Peyer's patch (tissue), 4 donors: ENCODE results near the gene ZNF708. TPM values are rescaled to one million over a fixed set of nuclear protein-coding genes. Genes with fewer than 3 reads are reported as not detected.
"Not testable (repeated sequence)": the region's sequence is repeated elsewhere in the genome, so short reads cannot be mapped to it uniquely, and the experiment has no call there.

Experiments used
- DNase-seq, 3 donors: peaks; one replicate each; pipeline ENCODE4 v3.0.0-alpha.2; 2017 to 2019
- H3K27ac ChIP-seq, 4 donors: fragments of 200-600 bp; sonication (generic); one replicate each; pipeline ENCODE4 v1.5.1; 2016 to 2019
- H3K27me3 ChIP-seq, 2 donors: fragments of 200-600 bp; sonication (generic); one replicate each; pipeline ENCODE4 v1.5.1; 2019
- H3K36me3 ChIP-seq, 3 donors: fragments of 200-600 bp; sonication (generic); one replicate each; pipeline ENCODE4 v1.5.1; 2016 to 2019
- H3K4me1 ChIP-seq, 4 donors: fragments of 200-600 bp; sonication (generic); one replicate each; pipeline ENCODE4 v1.5.1; 2016 to 2019
- H3K4me3 ChIP-seq, 4 donors: fragments of 200-600 bp; sonication (generic); 1 replicate in 3 of 4; 2 replicates in 1 of 4; pipeline ENCODE4 v1.5.1; 2016 to 2019; ENCODE audit warnings: mild to moderate bottlenecking in 1 of 4
- H3K9me3 ChIP-seq, 4 donors: fragments of 200-600 bp; sonication (generic); one replicate each; pipeline ENCODE4 v1.5.1; 2016 to 2019; ENCODE audit warnings: mild to moderate bottlenecking in 1 of 4
- CTCF ChIP-seq, 6 experiments: fragments of 450-650 bp in 4 of 6; fragments of 200-600 bp in 2 of 6; sonication (generic) in 1 of 6; IDR thresholded peaks; one replicate each; pipeline ENCODE4 v1.5.1; 2017 to 2019; ENCODE audit warnings: antibody characterized with exemption in 6 of 6, mild to moderate bottlenecking in 3 of 6, moderate library complexity in 1 of 6
- POLR2A ChIP-seq, 2 donors: fragments of 450-650 bp; IDR thresholded peaks; one replicate each; pipeline ENCODE4 v1.5.1; 2017; ENCODE audit warnings: antibody characterized with exemption in 2 of 2, mild to moderate bottlenecking in 2 of 2, moderate library complexity in 2 of 2
- total RNA-seq, 4 donors: library from RNA; depleted of rRNA; stranded (reverse); fragments of >200 nt; gene quantifications; one replicate each; pipeline ENCODE4 v1.1.0, GENCODE V29; 2016

ZNF708 gene
- total RNA-seq = 10 to 100 TPM; 13.1 to 20.6 (median 17.5) TPM

- TF ChIP-seq CTCF (IDR thresholded peaks at IDR 0.05) (no peak), POLR2A (IDR thresholded peaks at IDR 0.05) (peak; percentile 78 to 84)
Observed at GRCh38 chr19:21328885-21329605, at the start of gene ZNF708. Gene ZNF708, minus strand, starts transcription at chr19:21329410. Its CDS starts 198 bp downstream, at chr19:21329212.

GRCh38 chr19:21362291-21362690 is 33.1 kb upstream of the ZNF708 start:
- Histone ChIP-seq H3K4me1 (no peaks in the 10 kb centered on the region), H3K36me3 (peaks cover 0 to 13% (median 0%) of the 10 kb centered on the region in 3 donors), H3K27ac (no peak overlapping the region), H3K9me3 (no peaks in the 10 kb centered on the region), H3K27me3 (no peaks in the 10 kb centered on the region), H3K4me3 (no peak overlapping the region)
- DNase-seq = no peak
- TF ChIP-seq POLR2A (IDR thresholded peaks at IDR 0.05) (no peak), CTCF (IDR thresholded peaks at IDR 0.05) (no peak)

More at GRCh38 chr19:21328885-21329605, at the start of gene ZNF708:
- no peaks in the 10 kb centered on the region for H3K27me3 ChIP-seq
- peaks cover 0 to 6% (median 0%) of the 10 kb centered on the region in 4 donors for H3K9me3 ChIP-seq
- H3K4me3 ChIP-seq = peak within 1 kb of the TSS; percentile 62 to 93 (median 66)
- peak within 1 kb of the TSS; percentile 85 to 98 (median 95) for H3K27ac ChIP-seq
- peak; percentile 86 to 95 (median 88) for DNase-seq
- peaks cover 0 to 16% (median 2%) of the 10 kb centered on the region in 4 donors for H3K4me1 ChIP-seq
- peaks cover 0 to 15% (median 0%) of the 10 kb centered on the region in 3 donors for H3K36me3 ChIP-seq

GRCh38 chr19:21358768-21359451 is 29.7 kb upstream of the ZNF708 start, which contains the start of gene ZNF738:
Gene ZNF738, plus strand, starts transcription at chr19:21359000. Its CDS starts 141 bp downstream, at chr19:21359141.
- Histone ChIP-seq H3K27me3 (no peaks in the 10 kb centered on the region), H3K27ac (peak within 1 kb of the TSS; percentile 67 to 86 (median 80)), H3K9me3 (no peaks in the 10 kb centered on the region), H3K36me3 (peaks cover 0 to 10% (median 0%) of the 10 kb centered on the region in 3 donors), H3K4me1 (no peaks in the 10 kb centered on the region), H3K4me3 (peak within 1 kb of the TSS; percentile 60 to 85 (median 74))
- peak; percentile 88 to 96 (median 88) for DNase-seq
- peak in 1 of 2 donors; percentile 26 for TF ChIP-seq POLR2A (IDR thresholded peaks at IDR 0.05)
- TF ChIP-seq CTCF (IDR thresholded peaks at IDR 0.05) = no peak

GRCh38 chr19:21352830-21353229 is 23.6 kb upstream of the ZNF708 start:
- Histone ChIP-seq H3K4me3 (no peak overlapping the region), H3K27ac (no peak overlapping the region), H3K4me1 (no peaks in the 10 kb centered on the region), H3K27me3 (no peaks in the 10 kb centered on the region), H3K9me3 (peaks cover 0 to 4% (median 0%) of the 10 kb centered on the region in 4 donors), H3K36me3 (no peaks in the 10 kb centered on the region)
- no peak for DNase-seq
- TF ChIP-seq POLR2A (IDR thresholded peaks at IDR 0.05) (no peak), CTCF (IDR thresholded peaks at IDR 0.05) (no peak)

GRCh38 chr19:21344841-21345240 is 15.6 kb upstream of the ZNF708 start:
- not testable (repeated sequence) for H3K36me3 ChIP-seq, H3K9me3 ChIP-seq, H3K4me1 ChIP-seq, DNase-seq, H3K4me3 ChIP-seq, H3K27me3 ChIP-seq, H3K27ac ChIP-seq

- no peak for DNase-seq
- peaks cover 0 to 13% (median 5%) of the 10 kb centered on the region in 4 donors for H3K9me3 ChIP-seq
- no peak overlapping the region for H3K27ac ChIP-seq
- H3K4me3 ChIP-seq = no peak overlapping the region
- no peaks in the 10 kb centered on the region for H3K4me1 ChIP-seq
- H3K27me3 ChIP-seq = no peaks in the 10 kb centered on the region
- H3K36me3 ChIP-seq = no peaks in the 10 kb centered on the region
- TF ChIP-seq CTCF (IDR thresholded peaks at IDR 0.05) = no peak
- no peak for TF ChIP-seq POLR2A (IDR thresholded peaks at IDR 0.05)
Observed at GRCh38 chr19:21335721-21336120, 6.5 kb upstream of the ZNF708 start.
